GM13977 (cell line): ENCODE results near the gene STAG1.
"Not testable (repeated sequence)": the region's sequence is repeated elsewhere in the genome, so short reads cannot be mapped to it uniquely, and the experiment has no call there.

Source experiments
- DNase-seq: peaks from one replicate; pipeline ENCODE4 v3.0.0; 2012; ENCODE audit warnings: low spot score
- CTCF ChIP-seq: IDR thresholded peaks from 2 replicates; pipeline ENCODE4 v1.5.1; 2012; ENCODE audit warnings: mild to moderate bottlenecking, control low read depth; ENCODE audit not compliant: insufficient read depth; ENCODE audit errors: extremely low read depth, missing control alignments
- in situ Hi-C: fragments of 300-500 bp; cut with MboI; formaldehyde crosslinking; loops from one replicate; pipeline ENCODE4 v1.12.0; 2022; ENCODE audit warnings: low sequenced_read_pairs, low pct_unique_long_range_greater_than_20kb, mixed read lengths, inconsistent platforms; ENCODE audit not compliant: unreplicated experiment

STAG1 gene

GRCh38 chr3:136485777-136486176 lies 266.4 kb downstream of the STAG1 start:
- TF ChIP-seq CTCF, result no peak
- no peak for DNase-seq
- in situ Hi-C loops, result no loop called here

- TF ChIP-seq CTCF, result no peak
- in situ Hi-C loops, result no loop called here
- no peak for DNase-seq
Measured at GRCh38 chr3:136476280-136476679, 275.9 kb downstream of the STAG1 start.

GRCh38 chr3:136474876-136475275 lies 277.3 kb downstream of the STAG1 start:
- DNase-seq, in situ Hi-C loops: not testable (repeated sequence)

- no peak for DNase-seq
- in situ Hi-C loops, result no loop called here
- no peak for TF ChIP-seq CTCF
Measured at GRCh38 chr3:136473716-136474326, 278.4 kb downstream of the STAG1 start.

- in situ Hi-C loops, result no loop called here
- no peak for DNase-seq
- TF ChIP-seq CTCF, result no peak
Measured at GRCh38 chr3:136465296-136465695, 286.9 kb downstream of the STAG1 start.

GRCh38 chr3:136464502-136464901 lies 287.7 kb downstream of the STAG1 start:
- TF ChIP-seq CTCF, result no peak
- DNase-seq, result no peak
- in situ Hi-C loops, result no loop called here

GRCh38 chr3:136463170-136463569 lies 289.0 kb downstream of the STAG1 start:
- in situ Hi-C loops, result no loop called here
- no peak for DNase-seq
- no peak for TF ChIP-seq CTCF
